Measurements from ENCODE around the gene RAB1B.

DNA sequence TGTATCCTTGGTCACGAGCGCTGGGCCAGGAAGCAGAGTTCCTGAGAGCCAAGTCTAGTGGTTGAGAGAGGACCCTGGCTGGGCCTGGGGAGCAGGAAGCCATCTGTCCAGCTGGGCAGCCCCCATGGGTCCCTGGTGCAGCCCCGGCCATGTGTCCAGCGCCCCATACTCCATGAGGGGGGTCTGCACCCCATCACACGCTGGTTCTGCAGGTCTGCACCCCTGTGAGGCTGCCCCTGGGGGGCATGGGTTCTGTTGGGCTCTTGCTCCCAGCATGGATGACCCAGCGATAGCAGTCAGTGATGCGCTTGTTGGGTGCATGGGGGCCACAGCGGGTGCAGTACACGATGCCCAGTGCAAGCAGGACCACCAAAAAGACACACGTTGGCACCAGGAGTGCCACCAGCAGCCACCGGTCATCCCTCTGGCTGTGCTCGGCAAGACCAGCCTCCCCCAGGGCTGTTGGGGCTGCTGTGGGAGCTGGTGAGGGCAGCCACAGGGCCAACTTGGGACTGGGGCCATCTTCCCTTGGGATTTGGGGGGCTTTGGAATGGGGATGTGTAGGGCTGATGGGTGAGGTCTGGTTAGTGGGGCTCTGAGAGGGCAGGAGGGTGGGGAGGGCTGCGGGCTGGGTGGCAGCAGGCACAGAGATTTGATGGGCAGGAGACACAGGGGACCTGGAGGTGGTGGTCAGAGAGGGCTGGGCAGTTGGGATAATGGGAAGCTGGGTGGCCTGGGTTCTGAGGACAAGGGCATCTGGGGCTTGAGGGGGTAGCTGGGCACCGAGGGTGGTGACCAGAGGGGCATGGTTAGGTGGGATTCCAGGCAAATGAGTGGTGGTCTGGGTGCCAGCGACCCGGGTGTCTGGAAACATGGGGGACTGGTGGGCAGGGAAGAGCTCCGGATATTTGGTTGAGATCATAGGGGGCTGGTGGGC, 46.4 kb downstream of the RAB1B start:
- no peak for TF ChIP-seq EZH2phosphoT487 (IDR thresholded peaks at IDR 0.05; ENCODE audit: low read depth)
- TF ChIP-seq, protein P1, sequence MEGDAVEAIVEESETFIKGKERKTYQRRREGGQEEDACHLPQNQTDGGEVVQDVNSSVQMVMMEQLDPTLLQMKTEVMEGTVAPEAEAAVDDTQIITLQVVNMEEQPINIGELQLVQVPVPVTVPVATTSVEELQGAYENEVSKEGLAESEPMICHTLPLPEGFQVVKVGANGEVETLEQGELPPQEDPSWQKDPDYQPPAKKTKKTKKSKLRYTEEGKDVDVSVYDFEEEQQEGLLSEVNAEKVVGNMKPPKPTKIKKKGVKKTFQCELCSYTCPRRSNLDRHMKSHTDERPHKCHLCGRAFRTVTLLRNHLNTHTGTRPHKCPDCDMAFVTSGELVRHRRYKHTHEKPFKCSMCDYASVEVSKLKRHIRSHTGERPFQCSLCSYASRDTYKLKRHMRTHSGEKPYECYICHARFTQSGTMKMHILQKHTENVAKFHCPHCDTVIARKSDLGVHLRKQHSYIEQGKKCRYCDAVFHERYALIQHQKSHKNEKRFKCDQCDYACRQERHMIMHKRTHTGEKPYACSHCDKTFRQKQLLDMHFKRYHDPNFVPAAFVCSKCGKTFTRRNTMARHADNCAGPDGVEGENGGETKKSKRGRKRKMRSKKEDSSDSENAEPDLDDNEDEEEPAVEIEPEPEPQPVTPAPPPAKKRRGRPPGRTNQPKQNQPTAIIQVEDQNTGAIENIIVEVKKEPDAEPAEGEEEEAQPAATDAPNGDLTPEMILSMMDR (IDR thresholded peaks at IDR 0.05; ENCODE audit: low read depth, low read length) = no peak
